Kidney epithelial cell (primary cell): ENCODE measurements around the gene BCAS3. TPM values are rescaled to one million over a fixed set of nuclear protein-coding genes. Genes with fewer than 3 reads are reported as not detected.
"Not testable (repeated sequence)": the region's sequence is repeated elsewhere in the genome, so short reads cannot be mapped to it uniquely, and the experiment has no call there.

Source experiments
- DNase-seq: peaks from one replicate; pipeline ENCODE4 v3.0.0-alpha.2; 2010; ENCODE audit warnings: low read depth
- H3K27me3 ChIP-seq: 2 replicates; pipeline ENCODE4 v1.6.0; 2011; ENCODE audit warnings: low read length; ENCODE audit not compliant: control insufficient read depth, insufficient read depth
- H3K36me3 ChIP-seq: 2 replicates; pipeline ENCODE4 v1.5.1; 2011; ENCODE audit warnings: low read length; ENCODE audit not compliant: control insufficient read depth, insufficient read depth
- H3K4me3 ChIP-seq: 2 replicates; pipeline ENCODE4 v1.5.1; 2011; ENCODE audit warnings: low read depth, mild to moderate bottlenecking, control low read depth, low read length
- total RNA-seq: library from RNA; depleted of rRNA; stranded (reverse); fragments of >200 nt; gene quantifications from 2 replicates; pipeline ENCODE4 v1.2.3, GENCODE V29; 2015
- TF ChIP-seq, protein P1 (sequence below): IDR thresholded peaks from 2 replicates; pipeline ENCODE4 v1.5.1; 2011; ENCODE audit warnings: mild to moderate bottlenecking, moderate library complexity, low read length, control low read depth, inconsistent platforms; ENCODE audit not compliant: insufficient read depth, poor library complexity, severe bottlenecking

The BCAS3 gene
- total RNA-seq, 1 donor from 2014 or later: 26.7 TPM

DNA sequence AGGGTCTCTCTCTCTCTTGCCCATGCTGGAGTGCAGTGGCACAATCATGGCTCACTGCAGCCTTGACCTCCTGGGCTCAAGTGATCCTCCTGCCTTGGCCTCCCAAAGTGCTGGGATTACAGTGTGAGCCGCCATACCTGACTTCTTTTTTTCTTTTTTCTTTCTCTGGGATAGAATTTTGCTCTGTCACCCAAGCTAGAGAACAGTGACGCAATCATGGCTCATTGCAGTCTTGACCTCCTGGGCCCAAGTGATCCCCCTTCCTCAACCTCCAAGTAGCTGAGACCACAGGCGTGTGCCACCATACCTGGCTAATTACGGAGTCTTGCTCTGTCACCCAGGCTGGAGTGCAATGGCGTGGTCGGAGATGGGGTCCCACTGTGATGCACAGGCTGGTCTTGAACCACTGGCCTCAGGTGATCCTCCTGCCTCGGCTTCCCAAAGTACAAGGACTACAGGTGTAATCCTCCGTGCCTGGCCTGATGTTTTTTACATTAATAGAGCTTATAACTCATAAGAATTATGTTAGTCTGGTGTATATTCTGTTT, 76.5 kb downstream of the BCAS3 start:
- DNase-seq: no peak
- no peaks in the 10 kb centered on the region for H3K36me3 ChIP-seq
- H3K27me3 ChIP-seq: no peaks in the 10 kb centered on the region
- TF ChIP-seq, protein P1, sequence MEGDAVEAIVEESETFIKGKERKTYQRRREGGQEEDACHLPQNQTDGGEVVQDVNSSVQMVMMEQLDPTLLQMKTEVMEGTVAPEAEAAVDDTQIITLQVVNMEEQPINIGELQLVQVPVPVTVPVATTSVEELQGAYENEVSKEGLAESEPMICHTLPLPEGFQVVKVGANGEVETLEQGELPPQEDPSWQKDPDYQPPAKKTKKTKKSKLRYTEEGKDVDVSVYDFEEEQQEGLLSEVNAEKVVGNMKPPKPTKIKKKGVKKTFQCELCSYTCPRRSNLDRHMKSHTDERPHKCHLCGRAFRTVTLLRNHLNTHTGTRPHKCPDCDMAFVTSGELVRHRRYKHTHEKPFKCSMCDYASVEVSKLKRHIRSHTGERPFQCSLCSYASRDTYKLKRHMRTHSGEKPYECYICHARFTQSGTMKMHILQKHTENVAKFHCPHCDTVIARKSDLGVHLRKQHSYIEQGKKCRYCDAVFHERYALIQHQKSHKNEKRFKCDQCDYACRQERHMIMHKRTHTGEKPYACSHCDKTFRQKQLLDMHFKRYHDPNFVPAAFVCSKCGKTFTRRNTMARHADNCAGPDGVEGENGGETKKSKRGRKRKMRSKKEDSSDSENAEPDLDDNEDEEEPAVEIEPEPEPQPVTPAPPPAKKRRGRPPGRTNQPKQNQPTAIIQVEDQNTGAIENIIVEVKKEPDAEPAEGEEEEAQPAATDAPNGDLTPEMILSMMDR: no peak
- H3K4me3 ChIP-seq: no peak overlapping the region

DNA sequence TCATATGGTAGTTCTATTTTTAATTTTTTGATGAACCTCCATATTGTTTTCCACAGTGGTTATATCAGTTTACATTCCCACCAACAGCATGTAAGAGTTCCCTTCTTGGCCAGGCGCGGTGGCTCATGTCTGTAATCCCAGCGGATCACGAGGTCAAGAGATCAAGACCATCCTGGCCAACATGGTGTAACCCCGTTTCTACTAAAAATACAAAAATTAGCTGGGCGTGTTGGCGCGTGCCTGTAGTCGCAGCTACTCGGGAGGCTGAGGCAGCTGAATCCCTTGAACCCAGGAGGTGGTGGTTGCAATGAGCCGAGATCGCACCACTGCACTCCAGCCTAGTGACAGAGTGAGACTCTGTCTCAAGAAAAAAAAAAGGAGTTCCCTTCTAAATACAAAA, 79.1 kb downstream of the BCAS3 start:
- not testable (repeated sequence) for DNase-seq, H3K36me3 ChIP-seq

DNA sequence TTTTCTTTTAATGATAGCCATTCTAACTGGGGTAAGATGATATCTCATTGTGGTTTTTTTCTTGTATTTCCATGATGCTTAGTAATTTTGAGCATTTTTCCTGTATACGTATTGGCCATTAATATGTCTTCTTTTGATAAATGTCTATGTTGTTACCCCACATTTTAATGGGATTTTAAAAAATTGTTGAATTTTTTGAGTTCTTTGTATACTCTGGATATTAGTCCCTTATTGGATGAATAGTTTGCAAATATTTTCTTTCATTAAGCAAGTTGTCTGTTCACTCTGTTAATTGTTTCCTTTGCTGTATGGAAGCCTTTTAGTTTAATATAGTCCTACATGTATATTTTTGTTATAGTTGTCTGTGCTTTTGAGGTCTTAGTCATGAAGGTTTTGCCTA, 79.8 kb downstream of the BCAS3 start:
- no peak for DNase-seq
- TF ChIP-seq, protein P1: no peak

More for the DNA sequence above, 79.1 kb downstream of the BCAS3 start:
- H3K4me3 ChIP-seq, H3K27me3 ChIP-seq: not testable (repeated sequence)

DNA sequence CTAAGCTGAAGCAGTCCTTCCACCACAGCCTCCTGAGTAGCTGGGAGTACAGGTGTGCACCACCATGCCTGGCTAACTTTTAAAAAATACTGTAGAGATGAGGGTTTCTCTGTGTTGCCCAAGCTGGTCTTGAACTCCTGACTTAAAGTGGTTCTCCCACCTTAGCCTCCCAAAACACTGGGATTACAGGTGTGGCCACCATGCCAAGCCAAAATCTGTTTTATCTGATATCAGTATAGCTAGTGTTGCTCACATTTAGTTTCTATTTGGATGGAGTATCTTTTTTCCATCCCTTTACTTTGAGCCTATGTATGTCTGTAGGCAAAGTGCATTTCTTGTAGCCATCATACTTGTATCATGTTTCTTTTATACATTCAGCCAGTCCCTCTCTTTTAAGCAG, 82.1 kb downstream of the BCAS3 start:
- TF ChIP-seq, protein P1: no peak
- no peaks in the 10 kb centered on the region for H3K27me3 ChIP-seq
- DNase-seq: no peak
- H3K4me3 ChIP-seq: no peak overlapping the region
- H3K36me3 ChIP-seq: no peaks in the 10 kb centered on the region

More for the DNA sequence above, 79.8 kb downstream of the BCAS3 start:
- Histone ChIP-seq H3K27me3 (no peaks in the 10 kb centered on the region), H3K4me3 (no peak overlapping the region), H3K36me3 (no peaks in the 10 kb centered on the region)

DNA sequence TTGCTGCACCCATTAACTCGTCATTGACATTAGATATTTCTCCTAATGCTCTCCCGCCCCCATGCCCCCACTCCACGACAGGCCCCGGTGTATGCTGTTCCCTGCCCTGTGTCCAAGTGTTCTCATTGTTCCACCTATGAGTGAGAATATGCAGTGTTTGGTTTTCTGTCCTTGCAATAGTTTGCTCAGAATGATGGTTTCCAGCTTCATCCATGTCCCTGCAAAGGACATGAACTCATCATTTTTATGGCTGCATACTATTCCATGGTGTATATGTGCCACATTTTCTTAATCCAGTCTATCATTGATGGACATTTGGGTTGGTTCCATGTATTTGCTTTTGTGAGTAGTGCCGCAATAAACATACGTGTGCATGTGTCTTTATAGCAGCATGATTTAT, 83.7 kb downstream of the BCAS3 start:
- not testable (repeated sequence) for H3K36me3 ChIP-seq, H3K4me3 ChIP-seq, DNase-seq, H3K27me3 ChIP-seq

DNA sequence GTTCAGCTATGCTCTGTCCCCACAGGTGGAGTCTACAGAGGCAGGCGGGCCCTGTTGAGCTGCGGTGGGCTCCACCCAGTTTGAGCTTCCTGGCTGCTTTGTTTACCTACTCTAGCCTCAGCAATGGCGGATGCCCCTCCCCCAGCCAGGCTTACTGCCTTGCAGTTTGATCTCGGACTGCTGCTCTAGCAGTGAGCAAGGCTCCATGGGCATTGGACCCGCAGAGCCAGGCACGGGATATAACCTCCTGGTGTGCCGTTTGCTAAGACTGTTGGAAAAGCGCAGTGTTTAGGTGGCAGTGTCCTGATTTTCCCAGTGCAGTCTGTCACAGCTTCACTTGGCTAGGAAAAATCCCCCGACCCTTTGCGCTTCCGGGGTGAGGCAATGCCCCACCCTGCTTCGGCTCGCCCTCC, 89.1 kb downstream of the BCAS3 start:
- Histone ChIP-seq H3K36me3 (no peaks in the 10 kb centered on the region), H3K4me3 (no peak overlapping the region), H3K27me3 (no peaks in the 10 kb centered on the region)
- TF ChIP-seq, protein P1: no peak
- no peak for DNase-seq

DNA sequence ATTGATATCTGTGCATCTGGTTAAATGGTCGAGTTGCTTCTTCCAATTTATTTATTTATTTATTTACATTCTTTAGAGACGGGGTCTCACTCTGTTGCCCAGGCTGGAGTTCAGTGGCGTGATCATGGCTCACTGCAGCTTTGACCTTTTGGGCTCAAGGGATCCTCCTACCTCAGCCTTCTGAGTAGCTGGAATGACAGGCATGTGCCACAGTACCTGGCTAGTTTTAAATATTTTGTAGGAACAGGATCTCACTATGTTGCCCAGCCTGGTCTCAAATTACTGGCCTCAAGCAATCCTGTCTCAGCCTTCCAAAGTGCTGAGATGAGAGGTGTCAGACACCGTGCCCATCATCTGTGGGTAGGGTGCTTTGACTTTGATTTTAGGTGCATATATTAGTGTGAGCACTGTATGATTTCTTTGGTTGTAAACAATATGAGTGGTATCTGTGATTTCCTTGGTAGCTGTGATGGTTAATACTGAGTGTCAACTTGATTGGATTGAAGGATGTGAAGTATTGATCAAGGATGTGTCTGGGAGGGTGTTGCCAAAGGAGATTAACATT, 90.2 kb downstream of the BCAS3 start:
- H3K4me3 ChIP-seq: no peak overlapping the region
- no peaks in the 10 kb centered on the region for H3K27me3 ChIP-seq
- H3K36me3 ChIP-seq: no peaks in the 10 kb centered on the region
- TF ChIP-seq, protein P1: no peak
- no peak for DNase-seq
